ENCODE data around the gene CD14. TPM values are rescaled to one million over a fixed set of nuclear protein-coding genes. Genes with fewer than 3 reads are reported as not detected.
"Not testable (repeated sequence)": the region's sequence is repeated elsewhere in the genome, so short reads cannot be mapped to it uniquely, and the experiment has no call there.

CD14 gene
- total and polyA plus RNA-seq, 4 donors, result 34.9 to 205 (median 109) TPM

- intact Hi-C loops (cut with DNase I), result loop anchor here in 1 of 2 donors (5.0 kb wide), 3 partner anchors 77 to 237 kb away; partner anchors contain the start of genes ANKHD1, APBB3, EIF4EBP3 and SLC35A4
- H3K27ac ChIP-seq (ENCODE audit: low read depth in 1 of 2, low read length in 2 of 2), result peak within 1 kb of the TSS in 1 of 2 donors; percentile 18
- no peaks in the 10 kb centered on the region for H3K27me3 ChIP-seq (ENCODE audit: control insufficient read depth in 1 of 2, insufficient read depth in 2 of 2, low read length in 1 of 2)
- H3K9me3 ChIP-seq (ENCODE audit: control insufficient read depth, low read length), result no peaks in the 10 kb centered on the region
- DNase-seq (peak; percentile 99), ATAC-seq (ENCODE audit: low FRiP score) (peak; percentile 100)
- peaks cover 0 to 4% of the 10 kb centered on the region in 2 donors for H3K36me3 ChIP-seq (ENCODE audit: control insufficient read depth in 1 of 2, insufficient read depth in 2 of 2, low read length in 1 of 2)
- WGBS, 2 donors, result 0 to 1% methylated on average over 63 of the region's 63 CpGs
- no peaks in the 10 kb centered on the region for H3K4me1 ChIP-seq (ENCODE audit: control insufficient read depth in 1 of 2, insufficient read depth in 2 of 2, low read length in 2 of 2)
- peak within 1 kb of the TSS; percentile 27 to 58 for H3K4me3 ChIP-seq (ENCODE audit: low read length in 2 of 2)
These were observed 6.4 kb upstream of the CD14 start, which contains the start of gene TMCO6 for GRCh38 chr5:140639148-140639981. Gene TMCO6 (plus strand): TSS chr5:140639451. CDS start chr5:140639528, 77 bp downstream.

DNA sequence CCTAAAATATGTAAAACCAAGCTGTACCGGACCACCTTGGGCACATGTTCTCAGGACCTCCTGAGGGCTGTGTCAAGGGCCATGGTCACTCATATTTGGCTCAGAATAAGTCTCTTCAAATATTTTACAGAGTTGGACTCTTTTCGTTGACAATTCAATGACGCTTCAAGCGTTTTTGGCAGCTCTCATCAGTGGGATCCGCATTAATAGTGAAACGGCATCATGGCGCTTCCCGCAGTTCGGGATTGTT lies 5.8 kb upstream of the CD14 start:
- not testable (repeated sequence) for DNase-seq; H3K4me1 ChIP-seq (ENCODE audit: control insufficient read depth in 1 of 2, insufficient read depth in 2 of 2, low read length in 2 of 2); H3K4me3 ChIP-seq (ENCODE audit: low read length in 2 of 2); H3K9me3 ChIP-seq (ENCODE audit: control insufficient read depth, low read length); H3K27me3 ChIP-seq (ENCODE audit: control insufficient read depth in 1 of 2, insufficient read depth in 2 of 2, low read length in 1 of 2); H3K36me3 ChIP-seq (ENCODE audit: control insufficient read depth in 1 of 2, insufficient read depth in 2 of 2, low read length in 1 of 2); ATAC-seq (ENCODE audit: low FRiP score)
- intact Hi-C loops (cut with DNase I), result loop anchor here in 1 of 2 donors (5.0 kb wide), 3 partner anchors 77 to 237 kb away; partner anchors contain the start of genes ANKHD1, APBB3, EIF4EBP3 and SLC35A4
- 25% methylated on average over 9 of the region's 9 CpGs for WGBS, 2 donors
- peak overlapping the region in 1 of 2 donors; percentile 4 for H3K27ac ChIP-seq (ENCODE audit: low read depth in 1 of 2, low read length in 2 of 2)

DNA sequence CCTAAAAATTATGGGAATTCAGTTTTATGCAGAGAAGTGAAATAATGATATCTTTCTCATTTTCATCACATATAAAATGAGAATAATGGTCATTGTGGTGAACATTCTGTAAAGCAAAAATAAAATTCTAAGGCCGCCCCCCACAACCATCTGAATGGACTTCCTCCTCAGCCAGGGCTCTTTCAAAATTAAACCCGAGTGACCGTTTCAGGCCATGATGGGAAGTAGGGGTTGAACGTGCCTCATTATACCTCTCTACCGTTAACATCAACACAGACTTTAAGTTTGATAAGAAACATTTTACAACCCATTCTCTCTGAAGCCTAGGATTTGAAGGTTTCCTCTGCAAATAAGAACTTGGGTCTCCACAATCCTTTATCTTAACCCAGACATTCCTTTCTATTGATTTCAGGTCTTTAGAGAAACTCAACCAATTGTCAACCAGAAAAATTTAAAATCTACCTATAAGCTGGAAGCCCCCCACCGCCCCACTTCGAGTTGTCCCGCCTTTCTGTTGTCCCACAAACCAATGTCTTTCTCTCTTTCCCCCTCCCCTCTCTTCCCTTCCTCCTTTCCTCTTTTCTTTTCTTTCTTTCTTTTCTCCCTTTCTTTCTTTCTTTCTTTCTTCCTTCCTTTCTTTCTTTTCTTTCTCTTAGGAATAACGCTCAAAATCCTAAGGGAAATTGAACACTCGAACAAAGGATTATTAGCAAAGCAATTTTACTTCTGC lies 4.6 kb upstream of the CD14 start:
- Histone ChIP-seq H3K27me3 (ENCODE audit: control insufficient read depth in 1 of 2, insufficient read depth in 2 of 2, low read length in 1 of 2) (no peaks in the 10 kb centered on the region), H3K36me3 (ENCODE audit: control insufficient read depth in 1 of 2, insufficient read depth in 2 of 2, low read length in 1 of 2) (no peaks in the 10 kb centered on the region), H3K4me3 (ENCODE audit: low read length in 2 of 2) (no peak overlapping the region), H3K4me1 (ENCODE audit: control insufficient read depth in 1 of 2, insufficient read depth in 2 of 2, low read length in 2 of 2) (no peaks in the 10 kb centered on the region), H3K27ac (ENCODE audit: low read depth in 1 of 2, low read length in 2 of 2) (no peak overlapping the region), H3K9me3 (ENCODE audit: control insufficient read depth, low read length) (no peaks in the 10 kb centered on the region)
- intact Hi-C loops (cut with DNase I), result loop anchor here in 1 of 2 donors (5.0 kb wide), 3 partner anchors 75 to 235 kb away; partner anchors contain the start of genes ANKHD1, APBB3, EIF4EBP3 and SLC35A4
- no peak for ATAC-seq (ENCODE audit: low FRiP score)
- 79 to 90% methylated on average over 10 of the region's 10 CpGs for WGBS, 2 donors
- no peak for DNase-seq

DNA sequence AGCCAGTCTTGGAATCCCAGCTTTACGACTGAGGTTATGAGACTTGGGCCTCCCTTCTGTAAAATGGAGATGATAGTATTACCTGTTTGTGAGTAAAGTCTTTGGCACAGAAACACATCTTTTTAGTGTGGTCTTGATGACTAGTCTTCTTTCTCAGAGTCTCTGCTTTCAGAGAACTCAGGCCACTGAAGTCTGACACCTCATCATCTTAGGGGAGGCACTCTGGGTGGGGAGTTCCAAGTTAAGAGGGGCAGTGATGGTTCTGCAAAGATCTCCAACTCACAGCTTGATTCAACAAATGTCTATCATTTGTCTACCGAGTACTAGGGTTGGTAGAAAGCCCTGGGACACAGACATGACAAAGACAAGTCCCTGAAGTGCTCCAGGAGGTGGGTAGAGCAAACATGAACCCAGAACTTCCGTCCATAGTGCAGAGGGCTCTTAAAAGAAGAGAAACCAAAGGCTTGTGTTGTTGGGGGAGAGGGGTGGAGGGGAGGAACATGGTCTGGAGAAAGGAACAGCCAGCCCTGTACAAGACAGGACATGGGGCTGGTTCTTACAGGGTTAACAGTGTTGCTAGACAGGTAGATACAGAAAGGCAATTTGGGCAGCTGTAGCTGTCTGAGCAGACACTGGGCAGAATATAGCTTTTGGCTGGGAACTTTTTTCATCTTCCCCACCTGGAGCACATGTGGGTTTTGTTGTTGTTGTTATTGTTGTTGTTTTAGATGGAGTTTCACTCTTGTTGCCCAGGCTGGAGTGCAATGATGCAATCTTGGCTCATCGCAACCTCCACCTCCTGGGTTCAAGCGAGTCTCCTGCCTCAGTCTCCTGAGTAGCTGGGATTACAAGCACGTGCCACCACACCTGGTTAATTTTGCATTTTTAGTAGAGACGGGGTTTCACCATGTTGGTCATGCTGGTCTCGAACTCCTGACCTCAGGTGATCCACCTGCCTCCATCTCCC lies 2.6 kb upstream of the CD14 start:
- Histone ChIP-seq H3K4me3 (ENCODE audit: low read length in 2 of 2) (no peak overlapping the region), H3K27me3 (ENCODE audit: control insufficient read depth in 1 of 2, insufficient read depth in 2 of 2, low read length in 1 of 2) (no peaks in the 10 kb centered on the region), H3K36me3 (ENCODE audit: control insufficient read depth in 1 of 2, insufficient read depth in 2 of 2, low read length in 1 of 2) (no peaks in the 10 kb centered on the region), H3K9me3 (ENCODE audit: control insufficient read depth, low read length) (no peaks in the 10 kb centered on the region), H3K27ac (ENCODE audit: low read depth in 1 of 2, low read length in 2 of 2) (no peak overlapping the region), H3K4me1 (ENCODE audit: control insufficient read depth in 1 of 2, insufficient read depth in 2 of 2, low read length in 2 of 2) (no peaks in the 10 kb centered on the region)
- intact Hi-C loops (cut with DNase I), result loop anchor here in 1 of 2 donors (5.0 kb wide), 3 partner anchors 73 to 233 kb away; partner anchors contain the start of genes ANKHD1, APBB3, EIF4EBP3 and SLC35A4
- 87 to 91% methylated on average over 8 of the region's 8 CpGs for WGBS, 2 donors
- DNase-seq, result no peak
- no peak for ATAC-seq (ENCODE audit: low FRiP score)

DNA sequence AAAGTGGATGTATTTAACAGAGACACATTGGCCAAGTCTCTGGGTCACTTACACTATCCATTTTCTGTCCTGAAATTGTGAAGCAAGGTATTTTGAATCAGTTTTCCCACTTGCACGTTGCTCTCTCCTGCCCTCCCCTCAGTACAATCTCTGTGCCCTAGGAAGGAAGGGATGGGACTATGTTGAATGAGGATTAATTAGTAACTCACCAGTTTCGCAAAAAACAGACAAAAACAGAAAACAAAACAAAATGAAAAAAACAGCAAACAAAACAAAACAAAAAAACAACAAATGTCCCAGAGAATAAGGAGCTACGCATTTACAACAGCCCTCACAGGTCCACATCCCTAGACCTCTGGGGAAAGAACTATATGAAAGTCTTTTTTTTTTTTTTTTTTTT lies 1.1 kb upstream of the CD14 start:
- intact Hi-C loops (cut with DNase I), result no loop called here
- Histone ChIP-seq H3K27me3 (ENCODE audit: control insufficient read depth in 1 of 2, insufficient read depth in 2 of 2, low read length in 1 of 2) (no peaks in the 10 kb centered on the region), H3K27ac (ENCODE audit: low read depth in 1 of 2, low read length in 2 of 2) (no peak overlapping the region), H3K9me3 (ENCODE audit: control insufficient read depth, low read length) (no peaks in the 10 kb centered on the region), H3K4me3 (ENCODE audit: low read length in 2 of 2) (no peak overlapping the region), H3K4me1 (ENCODE audit: control insufficient read depth in 1 of 2, insufficient read depth in 2 of 2, low read length in 2 of 2) (no peaks in the 10 kb centered on the region), H3K36me3 (ENCODE audit: control insufficient read depth in 1 of 2, insufficient read depth in 2 of 2, low read length in 1 of 2) (no peaks in the 10 kb centered on the region)
- DNase-seq, result no peak
- ATAC-seq (ENCODE audit: low FRiP score), result no peak
- 70 to 71% methylated on average over 3 of the region's 3 CpGs for WGBS, 2 donors

DNA sequence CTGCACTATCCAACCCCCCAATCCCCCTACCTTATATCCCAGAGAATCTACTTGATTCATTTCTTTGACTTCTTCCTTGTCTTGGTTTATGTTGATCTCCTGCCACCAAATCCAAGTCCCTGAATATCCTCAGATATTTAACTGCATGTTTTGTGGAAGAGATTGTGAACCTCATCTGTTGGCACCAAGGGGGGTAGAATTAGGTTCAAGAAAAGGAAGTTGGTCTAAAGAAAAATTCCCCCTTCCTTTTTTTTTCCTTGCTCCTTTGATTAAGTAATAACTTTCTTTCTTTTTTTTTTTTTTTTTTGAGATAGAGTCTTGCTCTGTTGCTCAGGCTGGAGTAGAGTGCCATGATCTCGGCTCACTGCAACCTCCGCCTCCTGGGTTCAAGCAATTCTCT lies 526 bp upstream of the CD14 start:
- Histone ChIP-seq H3K4me1 (ENCODE audit: control insufficient read depth in 1 of 2, insufficient read depth in 2 of 2, low read length in 2 of 2) (no peaks in the 10 kb centered on the region), H3K9me3 (ENCODE audit: control insufficient read depth, low read length) (no peaks in the 10 kb centered on the region), H3K27ac (ENCODE audit: low read depth in 1 of 2, low read length in 2 of 2) (no peak overlapping the region), H3K36me3 (ENCODE audit: control insufficient read depth in 1 of 2, insufficient read depth in 2 of 2, low read length in 1 of 2) (no peaks in the 10 kb centered on the region), H3K27me3 (ENCODE audit: control insufficient read depth in 1 of 2, insufficient read depth in 2 of 2, low read length in 1 of 2) (no peaks in the 10 kb centered on the region), H3K4me3 (ENCODE audit: low read length in 2 of 2) (no peak overlapping the region)
- DNase-seq (no peak), ATAC-seq (ENCODE audit: low FRiP score) (no peak)
- WGBS, 2 donors, result 86 to 91% methylated on average over 2 of the region's 2 CpGs
- intact Hi-C loops (cut with DNase I), result loop anchor here in 1 of 2 donors (2.0 kb wide), 1 partner anchor 67 kb away; no protein-coding TSS in a partner anchor

DNA sequence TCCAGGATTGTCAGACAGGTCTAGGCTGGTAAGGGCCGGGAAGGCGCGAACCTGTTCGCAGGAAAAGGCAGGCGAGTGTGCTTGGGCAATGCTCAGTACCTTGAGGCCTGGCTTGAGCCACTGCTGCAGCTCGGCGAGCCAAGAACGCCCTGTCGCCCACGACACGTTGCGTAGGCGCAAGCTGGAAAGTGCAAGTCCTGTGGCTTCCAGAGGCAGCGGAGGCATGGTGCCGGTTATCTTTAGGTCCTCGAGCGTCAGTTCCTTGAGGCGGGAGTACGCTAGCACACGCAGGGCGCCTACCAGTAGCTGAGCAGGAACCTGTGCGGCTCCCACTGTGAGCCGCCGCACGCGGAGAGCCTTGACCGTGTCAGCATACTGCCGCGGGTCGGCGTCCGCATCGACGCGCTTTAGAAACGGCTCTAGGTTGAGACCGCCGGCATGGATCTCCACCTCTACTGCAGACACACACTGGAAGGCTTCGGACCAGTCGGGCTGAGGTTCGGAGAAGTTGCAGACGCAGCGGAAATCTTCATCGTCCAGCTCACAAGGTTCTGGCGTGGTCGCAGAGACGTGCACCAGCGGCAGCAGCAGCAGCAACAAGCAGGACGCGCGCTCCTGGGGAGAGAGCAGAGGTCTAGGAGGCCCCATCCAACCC lies 482 bp downstream of the CD14 start:
- Histone ChIP-seq H3K4me3 (ENCODE audit: low read length in 2 of 2) (peak overlapping the region; percentile 15 to 28), H3K27ac (ENCODE audit: low read depth in 1 of 2, low read length in 2 of 2) (no peak overlapping the region), H3K9me3 (ENCODE audit: control insufficient read depth, low read length) (no peaks in the 10 kb centered on the region), H3K36me3 (ENCODE audit: control insufficient read depth in 1 of 2, insufficient read depth in 2 of 2, low read length in 1 of 2) (no peaks in the 10 kb centered on the region), H3K27me3 (ENCODE audit: control insufficient read depth in 1 of 2, insufficient read depth in 2 of 2, low read length in 1 of 2) (no peaks in the 10 kb centered on the region), H3K4me1 (ENCODE audit: control insufficient read depth in 1 of 2, insufficient read depth in 2 of 2, low read length in 2 of 2) (no peaks in the 10 kb centered on the region)
- intact Hi-C loops (cut with DNase I), result loop anchor here in 1 of 2 donors (2.0 kb wide), 1 partner anchor 66 kb away; no protein-coding TSS in a partner anchor
- DNase-seq (peak; percentile 79 to 86), ATAC-seq (ENCODE audit: low FRiP score) (peak; percentile 84)
- WGBS, 2 donors, result 0% methylated on average over 51 of the region's 51 CpGs

Measured in aorta (tissue), 5 donors.